Heart left ventricle (tissue), 16 donors: ENCODE measurements around the gene PTPRE. TPM values are rescaled to one million over a fixed set of nuclear protein-coding genes. Genes with fewer than 3 reads are reported as not detected.

Experiments used
- ATAC-seq, 4 donors: fragments of 200-7000 bp; cut with Tn5 transposase; one replicate each; pipeline ENCODE4 v1.9.1; 2020 to 2022; ENCODE audit warnings: moderate library complexity in 4 of 4, mild to moderate bottlenecking in 3 of 4, moderate number of reproducible peaks in 1 of 4
- DNase-seq, 5 donors: peaks; one replicate each; pipeline ENCODE4 v3.0.0-alpha.2; 2020
- H3K27ac ChIP-seq, 12 donors: fragments of 200-600 bp; sonication (generic) in 4 of 12; one replicate each; pipeline versions ENCODE4 v1.5.0 to v1.8.0; 2016 to 2022; ENCODE audit warnings: mild to moderate bottlenecking in 2 of 12
- H3K27me3 ChIP-seq, 9 donors: fragments of 200-600 bp; sonication (generic) in 2 of 9; one replicate each; pipeline versions ENCODE4 v1.5.1 to v1.8.0; 2016 to 2022; ENCODE audit warnings: mild to moderate bottlenecking in 3 of 9
- H3K36me3 ChIP-seq, 9 donors: fragments of 200-600 bp; sonication (generic) in 2 of 9; one replicate each; pipeline versions ENCODE4 v1.5.0 to v1.8.0; 2018 to 2022; ENCODE audit warnings: mild to moderate bottlenecking in 2 of 9
- H3K4me1 ChIP-seq, 12 donors: fragments of 200-600 bp; sonication (generic) in 4 of 12; one replicate each; pipeline versions ENCODE4 v1.5.0 to v1.8.0; 2016 to 2022; ENCODE audit warnings: mild to moderate bottlenecking in 3 of 12
- H3K4me3 ChIP-seq, 12 donors: fragments of 200-600 bp; sonication (generic) in 4 of 12; one replicate each; pipeline versions ENCODE4 v1.5.0 to v1.8.0; 2017 to 2022; ENCODE audit warnings: mild to moderate bottlenecking in 9 of 12, moderate library complexity in 4 of 12
- H3K9me3 ChIP-seq, 12 donors: fragments of 200-600 bp; sonication (generic) in 4 of 12; one replicate each; pipeline versions ENCODE4 v1.5.0 to v1.8.0; 2016 to 2022; ENCODE audit warnings: mild to moderate bottlenecking in 1 of 12
- CTCF ChIP-seq, 12 donors: fragments of 200-600 bp; sonication (generic) in 4 of 12; IDR thresholded peaks; one replicate each; pipeline versions ENCODE4 v1.5.0 to v1.8.0; 2018 to 2022; ENCODE audit warnings: antibody characterized with exemption in 12 of 12, mild to moderate bottlenecking in 5 of 12
- POLR2A ChIP-seq, 2 donors: fragments of 450-650 bp; IDR thresholded peaks; one replicate each; pipeline ENCODE4 v1.6.1; 2017; ENCODE audit warnings: antibody characterized with exemption in 2 of 2, mild to moderate bottlenecking in 2 of 2, moderate library complexity in 2 of 2
- WGBS, 4 donors: extraction: QIAGEN DNeasy Blood & Tissue Kit in 2 of 4; methylation state at CpG; one replicate each; pipeline versions ENCODE4 v1.1.5 to v1.1.7; 2013 to 2018; 5-methylcytosine and 5-hydroxymethylcytosine counted together
- intact Hi-C, 10 donors: fragments of 100-400 bp; cut with DNase I; formaldehyde crosslinking; loops; one replicate each; pipeline versions ENCODE4 v1.11.1 to v1.14.2; 2022
- polyA plus RNA-seq, 2 donors: library from polyadenylated mRNA; stranded (reverse); fragments of 200-250 nt; gene quantifications; one replicate each; pipeline ENCODE4 v1.2.3, GENCODE V29; 2013
- total RNA-seq, 9 donors: library from RNA; depleted of rRNA in 2 of 9; stranded (reverse); fragments of >200 nt in 2 of 9; fragmentation: NEBNext Ultra II Directional in 3 of 9; extraction: Animal tissue kit (Norgen Biotek cat#: 25700) in 3 of 9; gene quantifications; one replicate each; pipeline versions ENCODE4 v1.1.0 to v1.2.4, GENCODE V29; 2016 to 2023
- donor health status: ischemic (EF 13 %, LVEDD 7.1; RV severe dilation, severe dysfunction).
- donor health status: healthy with polysubstance abuse.
- donor health status: DM: no; HTN: yes; CAD: no.
- donor health status: DM: no; HTN: no; CAD: no.
- donor health status: ischemic (EF 25% LVEDD 6.9; RV normal size, moderate dysfunction).
- donor health status: ischemic (EF 25% LVEDD 5.7; RV mildly dilated, moderate dysfunction).
- donor health status: healthy.
- donor health status: DM: yes; HTN: yes; CAD: no.
- donor health status: ischemic (EF 35%, LVEDD 5.7; RV mildly dilated, moderate dysfunction).
- donor health status: nonischemic (EF 11% LVEDD 7.7; RV severe dilation, severe dysfunction).
- donor health status: DM: yes; HTN: yes; CAD: no.
- donor health status: PGD.
- donor health status: ischemic (EF 29% LVEDD 5.4; RV normal size, mild dysfunction).
- donor health status: nonischemic (EF 23%, LVEDD 6.1; RV moderate dilation, normal function).

PTPRE gene
- total and polyA plus RNA-seq, 11 donors: 6.9 to 55.0 (median 24.1) TPM

GRCh38 chr10:128047351-128047750 is 140.4 kb downstream of the PTPRE start:
- intact Hi-C loops: no loop called here
- Histone ChIP-seq H3K27me3 (no peaks in the 10 kb centered on the region), H3K27ac (peak overlapping the region in 11 of 12 donors; percentile 26 to 96 (median 75)), H3K4me3 (peak overlapping the region in 9 of 12 donors; percentile 16 to 70 (median 35)), H3K36me3 (peaks cover 0 to 20% (median 5%) of the 10 kb centered on the region in 9 donors), H3K9me3 (no peaks in the 10 kb centered on the region), H3K4me1 (peaks cover 0 to 84% (median 33%) of the 10 kb centered on the region in 12 donors)
- WGBS, 4 donors: 60 to 68% (median 66%) methylated on average over 16 to 17 of the region's 17 CpGs
- no peak for TF ChIP-seq POLR2A (IDR thresholded peaks at IDR 0.05)
- TF ChIP-seq CTCF (IDR thresholded peaks at IDR 0.05): no peak
- DNase-seq (peak; percentile 78 to 85 (median 80)), ATAC-seq (peak; percentile 56 to 83 (median 76))

GRCh38 chr10:128047991-128048818 is 141.3 kb downstream of the PTPRE start:
- H3K27ac ChIP-seq: peak overlapping the region; percentile 34 to 96 (median 74)
- peaks cover 0 to 90% (median 33%) of the 10 kb centered on the region in 12 donors for H3K4me1 ChIP-seq
- peaks cover 0 to 28% (median 11%) of the 10 kb centered on the region in 9 donors for H3K36me3 ChIP-seq
- DNase-seq: peak in 4 of 5 donors; percentile 42 to 65 (median 58)
- intact Hi-C loops: no loop called here
- ATAC-seq: peak; percentile 84 to 90 (median 88)
- peak overlapping the region in 9 of 12 donors; percentile 16 to 70 (median 35) for H3K4me3 ChIP-seq
- WGBS, 4 donors: 10 to 27% (median 20%) methylated on average over 18 to 21 of the region's 21 CpGs
- H3K9me3 ChIP-seq: no peaks in the 10 kb centered on the region
- no peak for TF ChIP-seq CTCF (IDR thresholded peaks at IDR 0.05)
- TF ChIP-seq POLR2A (IDR thresholded peaks at IDR 0.05): no peak
- no peaks in the 10 kb centered on the region for H3K27me3 ChIP-seq

- Histone ChIP-seq H3K4me1 (peaks cover 0 to 90% (median 28%) of the 10 kb centered on the region in 12 donors), H3K4me3 (peak overlapping the region in 9 of 12 donors; percentile 16 to 70 (median 35)), H3K27ac (peak overlapping the region in 10 of 12 donors; percentile 47 to 96 (median 76)), H3K9me3 (no peaks in the 10 kb centered on the region), H3K27me3 (no peaks in the 10 kb centered on the region), H3K36me3 (peaks cover 0 to 32% (median 11%) of the 10 kb centered on the region in 9 donors)
- 65 to 81% (median 68%) methylated on average over 6 of the region's 6 CpGs for WGBS, 4 donors
- no peak for ATAC-seq
- no peak for TF ChIP-seq CTCF (IDR thresholded peaks at IDR 0.05)
- no peak for TF ChIP-seq POLR2A (IDR thresholded peaks at IDR 0.05)
- intact Hi-C loops: no loop called here
- DNase-seq: no peak
These were observed 141.9 kb downstream of the PTPRE start for GRCh38 chr10:128048819-128049210.
